Measurements from ENCODE around the gene FPR3.

Gene FPR3

DNA sequence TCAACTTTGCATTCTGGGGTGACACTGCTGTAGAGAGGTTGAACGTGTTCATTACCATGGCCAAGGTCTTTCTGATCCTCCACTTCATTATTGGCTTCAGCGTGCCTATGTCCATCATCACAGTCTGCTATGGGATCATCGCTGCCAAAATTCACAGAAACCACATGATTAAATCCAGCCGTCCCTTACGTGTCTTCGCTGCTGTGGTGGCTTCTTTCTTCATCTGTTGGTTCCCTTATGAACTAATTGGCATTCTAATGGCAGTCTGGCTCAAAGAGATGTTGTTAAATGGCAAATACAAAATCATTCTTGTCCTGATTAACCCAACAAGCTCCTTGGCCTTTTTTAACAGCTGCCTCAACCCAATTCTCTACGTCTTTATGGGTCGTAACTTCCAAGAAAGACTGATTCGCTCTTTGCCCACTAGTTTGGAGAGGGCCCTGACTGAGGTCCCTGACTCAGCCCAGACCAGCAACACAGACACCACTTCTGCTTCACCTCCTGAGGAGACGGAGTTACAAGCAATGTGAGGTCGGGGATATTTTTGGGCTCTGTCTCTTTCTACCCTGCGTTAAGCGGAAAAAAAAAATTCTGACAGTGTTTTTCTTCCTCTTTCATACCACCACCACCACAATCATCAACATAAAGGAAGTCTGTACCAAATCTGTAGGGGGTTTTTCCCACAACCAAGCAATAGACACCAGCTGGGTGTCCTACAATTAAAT is 29.5 kb downstream of the FPR3 start:
- no peak overlapping the region for H3K4me3 ChIP-seq (ENCODE audit: low read length)
- TF ChIP-seq, protein P1, sequence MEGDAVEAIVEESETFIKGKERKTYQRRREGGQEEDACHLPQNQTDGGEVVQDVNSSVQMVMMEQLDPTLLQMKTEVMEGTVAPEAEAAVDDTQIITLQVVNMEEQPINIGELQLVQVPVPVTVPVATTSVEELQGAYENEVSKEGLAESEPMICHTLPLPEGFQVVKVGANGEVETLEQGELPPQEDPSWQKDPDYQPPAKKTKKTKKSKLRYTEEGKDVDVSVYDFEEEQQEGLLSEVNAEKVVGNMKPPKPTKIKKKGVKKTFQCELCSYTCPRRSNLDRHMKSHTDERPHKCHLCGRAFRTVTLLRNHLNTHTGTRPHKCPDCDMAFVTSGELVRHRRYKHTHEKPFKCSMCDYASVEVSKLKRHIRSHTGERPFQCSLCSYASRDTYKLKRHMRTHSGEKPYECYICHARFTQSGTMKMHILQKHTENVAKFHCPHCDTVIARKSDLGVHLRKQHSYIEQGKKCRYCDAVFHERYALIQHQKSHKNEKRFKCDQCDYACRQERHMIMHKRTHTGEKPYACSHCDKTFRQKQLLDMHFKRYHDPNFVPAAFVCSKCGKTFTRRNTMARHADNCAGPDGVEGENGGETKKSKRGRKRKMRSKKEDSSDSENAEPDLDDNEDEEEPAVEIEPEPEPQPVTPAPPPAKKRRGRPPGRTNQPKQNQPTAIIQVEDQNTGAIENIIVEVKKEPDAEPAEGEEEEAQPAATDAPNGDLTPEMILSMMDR (conservative IDR thresholded peaks at IDR 0.05; ENCODE audit: low read depth, low read length) = no peak
- no peak for DNase-seq (ENCODE audit: low read depth)

DNA sequence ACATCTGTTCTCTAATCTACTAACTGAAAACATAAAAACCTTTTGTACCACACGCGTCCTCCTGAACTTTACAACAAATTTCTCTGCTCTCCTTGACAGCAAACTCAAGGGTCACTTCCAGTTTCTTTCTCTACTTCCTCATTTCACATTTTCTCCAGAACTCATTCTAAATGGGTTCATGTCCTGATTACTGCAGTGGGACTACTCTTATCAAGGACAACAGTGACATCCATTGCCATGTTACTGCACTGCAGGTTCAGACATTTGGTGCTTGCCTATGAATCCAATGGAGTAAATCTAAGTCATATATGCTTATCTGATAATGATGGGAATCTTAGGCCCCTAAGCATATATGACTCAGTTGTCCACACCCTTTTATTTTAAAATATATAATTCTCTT is 35.3 kb downstream of the FPR3 start:
- no peak overlapping the region for H3K4me3 ChIP-seq (ENCODE audit: low read length)
- DNase-seq (ENCODE audit: low read depth) = no peak
- TF ChIP-seq, protein P1 (conservative IDR thresholded peaks at IDR 0.05; ENCODE audit: low read depth, low read length) = no peak

DNA sequence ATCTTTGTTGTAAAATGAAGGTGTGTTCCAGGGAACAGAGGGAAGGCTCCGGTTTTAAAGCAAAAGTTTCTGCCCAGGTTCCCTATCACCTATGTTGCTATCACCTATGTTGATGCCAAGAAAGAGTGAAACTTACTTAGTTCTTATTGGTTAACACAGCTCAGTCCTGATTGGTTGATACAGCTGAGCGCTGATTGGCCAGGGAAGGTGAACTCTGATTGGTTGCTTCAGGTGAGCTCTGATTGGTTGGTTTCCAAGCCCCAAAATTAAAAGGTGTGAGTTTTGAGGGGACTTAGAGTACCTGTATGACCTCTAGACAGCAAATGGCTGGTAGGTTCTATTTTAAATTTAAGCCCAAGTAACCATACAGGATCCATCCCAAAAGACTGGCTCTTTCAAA is 42.2 kb downstream of the FPR3 start:
- H3K4me3 ChIP-seq (ENCODE audit: low read length) = no peak overlapping the region
- DNase-seq (ENCODE audit: low read depth) = no peak
- TF ChIP-seq, protein P1 (conservative IDR thresholded peaks at IDR 0.05; ENCODE audit: low read depth, low read length) = no peak

DNA sequence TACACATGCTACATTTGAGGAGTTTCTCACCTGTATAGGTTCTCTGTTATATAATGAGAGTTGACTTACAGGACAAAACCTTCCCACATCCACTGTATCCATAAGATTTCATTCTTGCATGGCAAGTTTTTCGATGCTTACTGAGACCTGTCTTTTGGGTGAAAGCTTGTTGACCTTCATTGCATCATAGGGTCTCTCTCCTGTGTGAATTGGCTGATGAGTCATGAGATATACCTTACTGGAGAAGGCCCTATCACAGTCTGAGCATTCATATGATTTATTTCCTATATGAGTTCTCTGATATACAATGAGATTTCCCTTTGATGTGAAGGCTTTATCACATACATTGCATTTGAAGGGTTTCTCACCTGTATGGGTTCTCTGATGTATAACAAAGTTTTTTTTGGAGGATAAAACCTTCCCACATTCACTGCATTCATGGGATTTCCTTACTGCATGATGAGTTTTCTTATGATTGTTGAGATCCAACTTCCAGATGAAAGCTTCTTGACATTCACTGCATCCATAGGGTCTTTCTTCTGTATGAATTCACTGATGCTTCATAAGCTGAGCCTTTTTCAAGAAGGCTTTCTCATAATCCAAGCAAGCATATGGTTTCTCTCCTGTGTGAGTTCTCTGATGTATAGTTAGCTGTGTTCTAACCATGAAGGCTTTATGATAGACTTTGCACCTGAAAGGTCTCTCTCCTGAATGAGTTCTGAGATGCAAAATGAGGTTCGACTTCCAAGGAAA is 67.1 kb downstream of the FPR3 start:
- no peak for DNase-seq (ENCODE audit: low read depth)
- H3K4me3 ChIP-seq (ENCODE audit: low read length) = no peak overlapping the region
- TF ChIP-seq, protein P1 (conservative IDR thresholded peaks at IDR 0.05; ENCODE audit: low read depth, low read length) = no peak

DNA sequence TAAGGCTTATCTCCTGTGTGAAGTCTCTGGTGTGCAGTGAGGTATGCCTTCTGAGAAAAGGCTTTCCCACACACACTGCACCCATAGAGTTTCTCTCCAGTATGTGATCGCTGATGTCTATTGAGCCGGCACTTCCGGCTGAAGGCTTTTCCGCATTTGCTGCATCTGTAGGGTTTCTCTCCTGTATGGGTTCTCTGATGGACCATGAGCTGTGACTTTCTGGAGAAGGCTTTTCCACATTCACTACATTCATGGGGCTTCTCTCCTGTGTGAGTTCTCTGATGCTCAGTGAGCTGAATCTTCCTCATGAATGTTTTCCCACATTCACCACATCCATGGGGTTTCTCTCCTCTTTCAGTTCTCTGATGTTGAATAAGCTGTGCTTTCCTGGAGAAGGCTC is 78.1 kb downstream of the FPR3 start:
- TF ChIP-seq, protein P1 (conservative IDR thresholded peaks at IDR 0.05; ENCODE audit: low read depth, low read length) = no peak
- H3K4me3 ChIP-seq (ENCODE audit: low read length) = no peak overlapping the region
- no peak for DNase-seq (ENCODE audit: low read depth)
